SH-SY5Y (cell line): Measurements from ENCODE around the gene NMNAT3.
A peak's percentile ranks its signal among the peaks of the same experiment; 100 is the strongest.

Source experiments
- GATA2 ChIP-seq: IDR thresholded peaks from 2 replicates; pipeline ENCODE4 v1.6.1; 2011; ENCODE audit warnings: mild to moderate bottlenecking, low read depth, low read length
- GATA3 ChIP-seq: IDR thresholded peaks from 2 replicates; pipeline ENCODE4 v1.6.1; 2011; ENCODE audit warnings: low read depth, mild to moderate bottlenecking, low read length, moderate library complexity

NMNAT3 gene

DNA sequence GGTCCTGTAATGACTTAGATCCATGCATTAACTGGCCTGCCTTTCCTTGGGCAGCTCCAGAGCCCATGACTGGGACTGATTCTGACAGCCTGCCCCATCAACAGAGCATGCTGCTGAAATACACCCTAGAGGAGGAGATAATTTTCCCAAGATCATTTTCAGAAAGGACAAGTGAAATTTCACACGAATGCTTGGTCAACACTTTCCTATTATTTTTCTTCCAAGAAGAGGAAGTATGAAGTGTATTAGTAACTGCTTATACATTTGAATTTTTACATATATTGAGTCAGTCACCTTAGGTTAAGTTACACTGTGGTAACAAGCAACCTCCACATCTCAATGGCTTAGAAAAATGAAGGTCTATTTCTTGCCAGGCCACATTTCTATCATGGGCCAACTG is 9.7 kb upstream of the NMNAT3 start:
- TF ChIP-seq GATA3 (no peak), GATA2 (no peak)

- no peak for TF ChIP-seq GATA2
- no peak for TF ChIP-seq GATA3
Measured at GRCh38 chr3:139686624-139687023, 8.9 kb upstream of the NMNAT3 start.

GRCh38 chr3:139686206-139686605 is 8.4 kb upstream of the NMNAT3 start:
- TF ChIP-seq GATA2: no peak
- no peak for TF ChIP-seq GATA3

DNA sequence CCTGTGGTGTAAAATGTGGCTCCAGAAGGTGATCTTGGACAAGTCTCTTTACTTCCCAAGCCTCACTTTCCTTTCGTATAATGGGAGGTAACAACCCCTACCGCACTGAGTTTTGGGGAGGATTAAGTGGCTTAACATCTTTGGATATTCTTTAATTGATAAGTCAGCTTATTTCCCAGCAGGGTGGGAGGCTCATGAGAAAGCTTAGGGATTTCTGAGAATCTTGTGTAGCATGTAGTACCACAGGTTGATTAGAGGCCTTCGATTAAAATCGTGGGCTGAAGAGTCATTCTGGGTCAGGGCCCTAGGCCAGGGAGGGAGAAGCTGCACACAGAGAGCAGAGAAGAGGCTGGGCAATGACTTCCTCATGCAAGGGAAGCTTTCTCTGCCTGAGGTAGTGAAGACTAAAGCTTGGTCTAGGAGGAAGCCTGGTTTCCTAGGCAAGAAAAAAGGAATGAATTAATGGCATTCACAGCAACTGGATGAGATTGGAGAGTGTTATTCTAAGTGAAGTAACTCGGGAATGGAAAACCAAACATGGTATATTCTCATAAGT is 1.5 kb upstream of the NMNAT3 start:
- no peak for TF ChIP-seq GATA3
- TF ChIP-seq GATA2: no peak

DNA sequence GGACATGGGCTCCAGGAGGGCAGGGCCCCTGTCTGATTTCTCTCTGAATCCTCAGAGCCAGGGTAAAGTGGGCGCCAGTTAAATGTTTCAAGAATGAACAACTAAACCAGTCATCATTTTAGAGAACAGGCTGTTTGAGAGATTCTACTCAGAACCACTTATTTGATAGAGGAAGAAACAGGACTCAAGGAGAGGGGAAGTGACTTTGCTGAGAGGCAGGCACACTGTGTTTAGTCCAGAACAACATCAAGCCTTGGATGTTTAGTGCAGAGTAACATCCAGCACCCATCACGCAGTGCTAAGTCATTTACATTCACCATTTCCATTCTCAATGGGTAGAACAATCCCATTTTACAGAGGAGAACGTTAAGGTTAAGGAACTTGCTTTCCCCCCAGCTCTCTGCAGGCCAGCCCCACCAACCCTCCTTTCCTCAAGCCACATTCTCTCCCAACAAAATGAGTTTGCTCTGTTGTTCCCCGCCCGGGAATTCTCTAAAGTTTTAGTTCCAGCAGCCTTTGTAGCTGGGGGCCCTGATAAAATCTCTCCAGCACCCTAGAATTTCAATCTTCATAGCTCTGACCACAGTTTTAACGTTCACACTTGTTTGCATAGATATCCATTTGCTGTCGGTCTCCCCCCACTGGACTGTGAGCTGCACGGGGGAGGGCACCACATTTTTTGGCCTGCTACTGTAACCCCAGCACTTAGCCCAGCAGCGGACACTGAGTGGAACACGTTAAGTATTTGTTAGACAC is 962 bp downstream of the NMNAT3 start:
- TF ChIP-seq GATA3: no peak
- TF ChIP-seq GATA2: no peak

DNA sequence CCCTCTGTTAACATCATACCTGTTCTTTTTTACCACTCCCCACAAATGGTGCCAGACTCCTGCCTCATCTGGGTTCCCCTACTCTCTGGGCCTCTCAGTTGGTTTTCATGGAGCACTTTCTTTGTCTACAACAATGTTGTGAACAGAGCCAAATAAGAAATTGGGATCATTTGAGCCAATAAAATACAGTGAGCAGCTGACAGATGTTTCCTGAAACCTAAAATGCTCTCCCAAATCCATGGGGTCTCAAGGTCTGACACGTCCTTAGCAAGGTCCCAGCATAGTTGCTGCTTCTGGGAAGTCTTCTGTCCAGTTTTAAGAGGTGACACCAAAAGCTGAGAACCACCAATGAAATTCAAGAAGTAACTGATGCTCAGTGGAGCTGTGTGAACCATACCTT is 1.7 kb downstream of the NMNAT3 start:
- no peak for TF ChIP-seq GATA2
- TF ChIP-seq GATA3: no peak

DNA sequence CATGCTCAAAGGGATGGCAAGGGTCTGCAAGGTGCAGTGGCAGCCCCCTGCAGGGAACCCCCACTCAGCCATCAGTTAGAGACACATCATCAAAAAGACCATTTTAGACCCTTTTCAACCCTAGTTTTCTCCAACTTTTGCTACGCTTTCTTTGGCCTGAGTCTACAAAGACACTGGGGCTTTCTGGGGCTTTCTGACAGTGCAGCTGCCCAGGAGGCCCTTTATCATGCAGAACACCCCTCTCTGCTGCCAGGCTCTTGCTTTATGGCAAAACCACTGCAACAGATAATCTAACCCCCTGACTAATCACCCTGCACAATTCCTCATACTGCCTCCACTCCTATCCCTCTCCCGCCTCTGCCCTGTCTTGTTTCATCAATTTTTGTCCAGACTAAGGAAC is 2.4 kb downstream of the NMNAT3 start:
- no peak for TF ChIP-seq GATA2
- no peak for TF ChIP-seq GATA3

GRCh38 chr3:139674571-139675260 is 3.1 kb downstream of the NMNAT3 start:
- peak; percentile 96 for TF ChIP-seq GATA2
- TF ChIP-seq GATA3: peak; percentile 91

GRCh38 chr3:139672884-139673283 is 4.9 kb downstream of the NMNAT3 start:
- peak; percentile 72 for TF ChIP-seq GATA2
- peak; percentile 42 for TF ChIP-seq GATA3

DNA sequence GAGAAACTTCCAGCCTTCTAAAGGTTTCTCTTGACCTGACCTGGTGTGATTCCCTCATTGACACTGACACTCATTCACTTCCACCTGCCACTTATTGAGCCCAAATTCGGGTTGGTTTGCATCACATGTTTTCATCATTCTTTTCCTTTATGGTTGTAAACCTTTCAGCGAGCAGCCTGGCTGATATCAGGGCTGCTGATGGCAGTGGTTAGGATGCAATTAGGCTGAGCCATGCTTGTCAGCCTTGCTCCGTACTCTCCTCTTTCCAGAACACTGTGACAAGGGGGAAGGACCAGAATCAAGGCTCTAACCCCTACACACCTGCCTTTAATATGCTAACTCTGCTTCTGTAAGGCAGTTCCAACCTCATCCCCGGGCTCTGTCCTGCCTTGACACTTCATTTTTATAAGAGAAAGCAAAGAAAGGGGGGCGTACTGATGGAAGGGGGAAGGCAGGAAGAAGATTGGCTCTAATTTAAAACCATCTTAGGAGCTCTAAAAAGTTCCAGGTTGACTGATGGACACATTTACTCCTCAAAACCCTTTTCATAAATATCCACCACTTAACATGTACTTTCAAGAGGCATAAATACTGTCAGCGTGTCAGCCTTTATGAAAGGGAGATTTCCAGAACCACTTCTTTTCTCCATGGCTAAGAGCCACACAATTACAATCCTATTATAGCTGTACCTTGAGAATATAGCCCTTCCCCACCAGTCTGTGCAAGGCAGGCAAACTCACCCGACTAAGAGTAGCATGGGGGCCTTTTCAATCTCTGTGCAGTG is 5.7 kb downstream of the NMNAT3 start:
- TF ChIP-seq GATA3 (no peak), GATA2 (no peak)

DNA sequence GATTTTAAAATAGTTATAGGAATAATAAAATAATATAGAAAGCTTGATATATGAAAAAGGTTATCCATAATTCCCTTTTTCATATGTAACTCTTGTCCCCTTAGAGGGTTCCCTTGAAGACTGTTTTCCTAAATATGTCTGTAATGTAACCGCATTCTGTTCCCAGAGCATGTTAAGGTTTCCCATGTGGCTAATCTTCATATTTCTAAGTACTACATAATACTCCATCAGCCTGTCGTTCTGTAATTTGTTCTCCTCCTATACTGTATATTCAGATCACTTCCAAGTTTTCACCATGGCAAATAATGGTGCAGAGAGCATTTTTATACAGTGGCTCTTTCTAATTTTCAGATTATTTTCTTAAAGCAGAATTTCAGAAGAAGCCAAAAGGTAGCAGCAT is 6.7 kb downstream of the NMNAT3 start:
- no peak for TF ChIP-seq GATA2
- no peak for TF ChIP-seq GATA3

GRCh38 chr3:139670196-139670595 is 7.6 kb downstream of the NMNAT3 start:
- TF ChIP-seq GATA3 (peak; percentile 70), GATA2 (peak; percentile 85)

DNA sequence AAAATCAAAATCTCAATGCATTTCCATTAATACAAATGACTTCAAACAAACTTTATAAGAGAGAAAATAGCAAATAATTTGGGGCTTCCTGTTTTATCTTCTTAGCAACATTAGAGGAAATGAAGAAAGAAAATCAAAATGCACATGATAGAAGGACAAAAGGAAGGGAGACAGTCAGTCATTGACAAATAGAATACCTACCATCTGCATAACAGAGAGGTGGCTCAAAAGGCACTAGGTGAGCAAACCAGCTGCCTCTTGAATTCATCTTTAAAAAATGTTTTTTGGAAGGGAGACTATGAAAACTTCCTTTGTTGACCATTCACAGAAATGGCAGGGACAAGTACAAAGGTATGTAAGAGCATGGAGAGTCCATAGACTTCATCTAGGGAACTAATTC is 9.4 kb downstream of the NMNAT3 start:
- TF ChIP-seq GATA2: no peak
- TF ChIP-seq GATA3: no peak

- TF ChIP-seq GATA2 (no peak), GATA3 (no peak)
Measured at GRCh38 chr3:139664958-139665357, 12.8 kb downstream of the NMNAT3 start.
